Karpas-422 (cell line): ENCODE data around the gene CDC16. TPM values are rescaled to one million over a fixed set of nuclear protein-coding genes. Genes with fewer than 3 reads are reported as not detected.

Experiments
- DNase-seq: peaks from one replicate; pipeline ENCODE4 v3.0.0-alpha.2; 2015
- H2AFZ ChIP-seq: fragments of 200-600 bp; sonication (generic); 2 replicates; pipeline ENCODE4 v1.6.1; 2014; ENCODE audit warnings: antibody characterized with exemption, low read length, mixed read lengths
- H3K27ac ChIP-seq: fragments of 200-600 bp; sonication (generic); 2 replicates; pipeline ENCODE4 v1.5.1; 2014; ENCODE audit warnings: mild to moderate bottlenecking, low read length, moderate library complexity
- H3K27me3 ChIP-seq: fragments of 200-600 bp; sonication (generic); 2 replicates; pipeline ENCODE4 v1.6.1; 2014; ENCODE audit warnings: low read length, mixed read lengths
- H3K36me3 ChIP-seq: fragments of 200-600 bp; sonication (generic); 2 replicates; pipeline ENCODE4 v1.6.1; 2014; ENCODE audit warnings: low read length, mixed read lengths; ENCODE audit not compliant: insufficient read depth
- H3K4me1 ChIP-seq: fragments of 200-600 bp; sonication (generic); 2 replicates; pipeline ENCODE4 v1.6.1; 2014; ENCODE audit warnings: mild to moderate bottlenecking, low read length, mixed read lengths
- H3K4me2 ChIP-seq: fragments of 200-600 bp; sonication (generic); 2 replicates; pipeline ENCODE4 v1.6.1; 2014; ENCODE audit warnings: low read length, low read depth, mild to moderate bottlenecking; ENCODE audit not compliant: poor library complexity, severe bottlenecking
- H3K4me3 ChIP-seq: fragments of 200-600 bp; sonication (generic); 2 replicates; pipeline ENCODE4 v1.5.1; 2014; ENCODE audit warnings: mild to moderate bottlenecking, antibody characterized with exemption, low read length, mixed read lengths
- H3K79me2 ChIP-seq: fragments of 200-600 bp; sonication (generic); 2 replicates; pipeline ENCODE4 v1.6.1; 2014; ENCODE audit warnings: mild to moderate bottlenecking, low read length, mixed read lengths
- H3K9ac ChIP-seq: fragments of 200-600 bp; sonication (generic); 2 replicates; pipeline ENCODE4 v1.6.0; 2014; ENCODE audit warnings: low read length
- H3K9me2 ChIP-seq: fragments of 200-600 bp; sonication (generic), shearing (Covaris generic); replicated peaks from 2 replicates; pipeline ENCODE4 v1.6.0; 2014; ENCODE audit warnings: mild to moderate bottlenecking, low read length, moderate library complexity; ENCODE audit not compliant: insufficient read depth
- H3K9me3 ChIP-seq: fragments of 300-700, 200-600 bp; sonication (generic); 2 replicates; pipeline ENCODE4 v1.6.1; 2014; ENCODE audit warnings: low read length, mixed read lengths
- H4K20me1 ChIP-seq: fragments of 200-600 bp; sonication (generic); 2 replicates; pipeline ENCODE4 v1.6.1; 2014; ENCODE audit warnings: mild to moderate bottlenecking, antibody characterized with exemption, low read length, low read depth; ENCODE audit not compliant: insufficient read depth
- total RNA-seq: library from RNA; depleted of rRNA; stranded (reverse); fragments of >200 nt; shearing (Covaris generic); gene quantifications from 2 replicates; pipeline ENCODE4 v1.2.3, GENCODE V29; 2014; ENCODE audit warnings: low replicate concordance

CDC16 gene
- total RNA-seq, 1 experiment from 2014 or later, result 57.1 TPM

GRCh38 chr13:114268344-114269280 is 33.9 kb downstream of the CDC16 start:
- no peak overlapping the region for H3K4me2 ChIP-seq
- H3K9ac ChIP-seq, result no peak overlapping the region
- H3K79me2 ChIP-seq, result peaks cover 2% of the 10 kb centered on the region; the same call in 1 of the 2 replicates
- no peak overlapping the region for H3K4me3 ChIP-seq
- peaks cover 3% of the 10 kb centered on the region; the same call in 1 of the 2 replicates for H3K9me3 ChIP-seq
- no peaks in the 10 kb centered on the region for H4K20me1 ChIP-seq
- no peak overlapping the region for H2AFZ ChIP-seq
- H3K4me1 ChIP-seq, result peaks cover 16% of the 10 kb centered on the region
- peaks cover 71% of the 10 kb centered on the region for H3K36me3 ChIP-seq
- H3K27me3 ChIP-seq, result no peaks in the 10 kb centered on the region
- peak; percentile 79 for DNase-seq
- no peaks in the 10 kb centered on the region for H3K9me2 ChIP-seq
- peak overlapping the region; percentile 65 for H3K27ac ChIP-seq

DNA sequence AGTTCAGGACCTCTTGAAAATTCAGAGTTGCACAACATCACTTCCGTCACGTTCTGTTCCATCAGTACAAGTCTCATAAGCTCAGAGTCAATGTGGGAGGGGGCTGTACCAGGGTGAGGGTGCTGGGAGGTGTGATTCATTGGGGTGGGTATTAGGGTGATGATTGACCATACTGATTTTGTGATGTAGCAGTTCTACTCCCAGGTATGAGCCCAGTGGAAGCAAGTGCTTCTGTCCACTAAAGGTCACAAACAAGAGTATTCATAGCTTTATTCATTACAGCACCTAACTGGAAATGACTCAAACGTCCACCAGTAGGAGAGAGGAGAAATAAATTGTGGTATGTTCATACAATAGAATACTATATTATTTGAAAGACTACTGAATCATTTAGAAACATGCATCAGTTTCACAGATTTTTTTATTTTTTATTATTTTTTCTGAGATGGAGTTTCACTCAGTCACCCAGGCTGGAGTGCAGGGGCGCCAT is 34.6 kb downstream of the CDC16 start:
- Histone ChIP-seq H4K20me1 (no peaks in the 10 kb centered on the region), H3K27me3 (no peaks in the 10 kb centered on the region), H3K79me2 (no peaks in the 10 kb centered on the region), H3K9ac (no peak overlapping the region), H3K4me1 (peaks cover 16% of the 10 kb centered on the region), H2AFZ (no peak overlapping the region), H3K27ac (peak overlapping the region; percentile 65; the same call in 1 of the 2 replicates), H3K4me3 (no peak overlapping the region), H3K9me2 (no peaks in the 10 kb centered on the region), H3K9me3 (peaks cover 3% of the 10 kb centered on the region; the same call in 1 of the 2 replicates), H3K36me3 (peaks cover 67% of the 10 kb centered on the region), H3K4me2 (no peak overlapping the region)
- no peak for DNase-seq

GRCh38 chr13:114272977-114273376 is 38.3 kb downstream of the CDC16 start:
- no peaks in the 10 kb centered on the region for H3K9me2 ChIP-seq
- H3K27ac ChIP-seq, result no peak overlapping the region
- H4K20me1 ChIP-seq, result no peaks in the 10 kb centered on the region
- peaks cover under 1% of the 10 kb centered on the region; the same call in 1 of the 2 replicates for H3K9me3 ChIP-seq
- H3K4me3 ChIP-seq, result no peak overlapping the region
- no peaks in the 10 kb centered on the region for H3K79me2 ChIP-seq
- peaks cover 42% of the 10 kb centered on the region for H3K36me3 ChIP-seq
- H3K27me3 ChIP-seq, result no peaks in the 10 kb centered on the region
- H2AFZ ChIP-seq, result no peak overlapping the region
- H3K9ac ChIP-seq, result no peak overlapping the region
- H3K4me1 ChIP-seq, result peaks cover 12% of the 10 kb centered on the region
- no peak for DNase-seq
- H3K4me2 ChIP-seq, result no peak overlapping the region

DNA sequence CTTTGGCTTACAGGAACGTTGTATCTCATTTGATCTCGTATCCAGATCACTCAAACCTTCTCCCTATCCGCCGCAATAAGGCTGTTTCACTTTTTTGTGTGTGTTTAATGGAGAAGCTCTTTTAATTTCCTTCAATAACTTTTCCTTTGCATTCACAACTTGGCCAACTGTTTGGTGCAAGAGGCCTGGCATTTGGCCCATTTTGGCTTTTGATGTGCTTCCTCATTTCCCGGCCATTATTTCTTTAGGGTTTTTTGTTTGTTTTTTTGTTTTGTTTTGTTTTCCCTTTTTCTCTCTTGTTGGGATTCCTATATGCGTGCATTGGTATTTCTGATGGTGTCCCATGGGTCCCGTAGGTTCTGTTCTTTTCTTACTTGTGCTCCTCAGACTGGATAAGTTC is 40.6 kb downstream of the CDC16 start:
- no peaks in the 10 kb centered on the region for H4K20me1 ChIP-seq
- no peak overlapping the region for H3K4me2 ChIP-seq
- H3K36me3 ChIP-seq, result peaks cover 27% of the 10 kb centered on the region; the same call in 1 of the 2 replicates
- no peak overlapping the region for H3K9ac ChIP-seq
- DNase-seq, result no peak
- H3K27me3 ChIP-seq, result no peaks in the 10 kb centered on the region
- no peak overlapping the region for H2AFZ ChIP-seq
- no peaks in the 10 kb centered on the region for H3K9me2 ChIP-seq
- H3K9me3 ChIP-seq, result no peaks in the 10 kb centered on the region
- H3K4me1 ChIP-seq, result peaks cover 17% of the 10 kb centered on the region
- H3K27ac ChIP-seq, result no peak overlapping the region
- H3K4me3 ChIP-seq, result no peak overlapping the region
- H3K79me2 ChIP-seq, result no peaks in the 10 kb centered on the region

DNA sequence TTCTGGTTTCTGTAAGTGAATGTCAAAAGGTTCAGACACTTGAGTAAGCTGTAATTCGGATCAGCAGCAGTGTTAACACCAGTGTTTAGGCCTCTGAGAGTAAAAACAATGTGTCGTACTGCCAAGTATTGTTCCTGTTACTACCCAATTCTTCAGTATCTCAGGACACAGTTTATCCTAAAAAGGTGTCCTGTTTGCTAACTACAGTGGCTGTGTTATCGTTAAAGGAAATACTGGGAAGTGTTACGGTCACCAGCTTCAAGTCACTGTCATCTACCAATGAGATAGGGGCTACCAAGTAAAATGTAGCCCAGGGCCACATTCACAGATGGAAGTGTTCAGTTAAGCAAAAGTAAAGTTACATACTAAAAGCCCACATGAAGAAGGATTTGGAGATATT is 44.4 kb downstream of the CDC16 start:
- Histone ChIP-seq H3K9me2 (no peaks in the 10 kb centered on the region), H3K27ac (peak overlapping the region; percentile 93), H3K9ac (no peak overlapping the region), H3K36me3 (peaks cover 20% of the 10 kb centered on the region; the same call in 1 of the 2 replicates), H3K4me3 (no peak overlapping the region), H3K4me1 (peaks cover 30% of the 10 kb centered on the region), H3K79me2 (peaks cover 19% of the 10 kb centered on the region), H3K9me3 (no peaks in the 10 kb centered on the region), H4K20me1 (no peaks in the 10 kb centered on the region; the same call in 1 of the 2 replicates), H3K27me3 (no peaks in the 10 kb centered on the region), H3K4me2 (no peak overlapping the region), H2AFZ (no peak overlapping the region)
- no peak for DNase-seq

DNA sequence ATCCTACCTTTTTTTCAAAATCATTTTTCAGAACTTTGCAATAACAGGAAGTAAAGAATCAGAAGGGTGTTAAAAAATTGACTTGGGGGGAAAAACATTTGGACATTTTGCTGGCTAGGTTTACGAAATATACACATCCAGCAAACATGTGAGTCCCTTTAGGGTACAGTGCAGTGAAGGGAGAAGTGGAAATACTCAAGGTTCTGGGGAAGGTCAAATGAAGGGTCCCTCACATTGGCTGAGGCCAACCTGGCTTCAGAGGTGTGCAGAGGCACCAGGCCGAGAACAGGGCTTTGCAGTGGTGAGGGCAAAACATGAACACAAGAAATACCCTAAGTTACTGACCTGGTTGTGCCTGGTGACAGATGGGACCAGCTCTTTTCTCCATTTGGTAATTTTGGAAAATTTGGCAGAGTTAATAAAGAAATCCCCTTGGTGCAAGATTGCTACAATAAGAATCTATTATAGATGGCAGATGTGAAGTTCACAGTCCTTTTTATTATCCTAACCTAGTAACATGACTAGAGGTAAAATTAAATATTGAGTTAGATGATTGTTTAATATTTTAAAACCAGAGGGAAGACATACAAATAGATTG is 45.2 kb downstream of the CDC16 start:
- H3K9me3 ChIP-seq, result no peaks in the 10 kb centered on the region
- peaks cover 15% of the 10 kb centered on the region; the same call in 1 of the 2 replicates for H3K36me3 ChIP-seq
- peak overlapping the region; percentile 94 for H3K9ac ChIP-seq
- H3K27me3 ChIP-seq, result no peaks in the 10 kb centered on the region
- no peak overlapping the region for H2AFZ ChIP-seq
- DNase-seq, result no peak
- H4K20me1 ChIP-seq, result no peaks in the 10 kb centered on the region; the same call in 1 of the 2 replicates
- no peak overlapping the region for H3K4me3 ChIP-seq
- H3K27ac ChIP-seq, result peak overlapping the region; percentile 93
- peak overlapping the region; percentile 94 for H3K4me2 ChIP-seq
- H3K9me2 ChIP-seq, result no peaks in the 10 kb centered on the region
- H3K79me2 ChIP-seq, result peaks cover 26% of the 10 kb centered on the region
- peaks cover 30% of the 10 kb centered on the region for H3K4me1 ChIP-seq

GRCh38 chr13:114281351-114282040 is 46.8 kb downstream of the CDC16 start, which contains the start of gene UPF3A:
Gene UPF3A, plus strand, starts transcription at chr13:114281601. Its CDS starts 39 bp downstream, at chr13:114281640.
- Histone ChIP-seq H3K36me3 (peaks cover 19% of the 10 kb centered on the region; the same call in 1 of the 2 replicates), H3K4me2 (peak within 1 kb of the TSS; percentile 94), H3K27me3 (no peaks in the 10 kb centered on the region), H3K4me1 (peaks cover 30% of the 10 kb centered on the region), H3K79me2 (peaks cover 38% of the 10 kb centered on the region), H2AFZ (peak within 1 kb of the TSS; percentile 96; the same call in 1 of the 2 replicates), H3K9me3 (no peaks in the 10 kb centered on the region), H4K20me1 (no peaks in the 10 kb centered on the region; the same call in 1 of the 2 replicates), H3K27ac (peak within 1 kb of the TSS; percentile 93), H3K4me3 (peak within 1 kb of the TSS; percentile 86), H3K9ac (peak within 1 kb of the TSS; percentile 94), H3K9me2 (no peaks in the 10 kb centered on the region)
- peak; percentile 97 for DNase-seq
